ENCODE data around the gene OTOGL. TPM values are rescaled to one million over a fixed set of nuclear protein-coding genes. Genes with fewer than 3 reads are reported as not detected.
A peak's percentile ranks its signal among the peaks of the same experiment; 100 is the strongest.

The OTOGL gene
- polyA plus RNA-seq, 1 of the 3 experiments (the other 2 are of a cell fraction): 0.61 TPM

DNA sequence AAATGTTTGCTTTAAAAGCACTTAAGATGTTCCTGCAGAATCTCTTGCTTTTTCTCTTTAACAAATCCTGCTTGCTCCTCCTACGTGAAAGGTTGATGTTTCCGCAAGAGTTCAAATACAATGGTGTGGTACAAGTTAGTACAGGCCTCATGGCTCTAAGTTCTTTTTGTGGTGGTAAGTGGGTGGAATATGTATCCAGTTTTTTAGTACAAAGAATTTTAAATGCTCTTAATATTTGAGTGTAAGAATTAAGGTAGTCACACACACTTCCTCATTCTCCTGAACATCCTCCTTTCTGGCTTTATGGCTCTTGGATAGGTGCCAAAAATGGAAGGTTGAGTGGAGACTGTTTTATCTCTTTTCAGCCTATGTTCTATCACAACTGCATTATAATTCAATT lies 1.8 kb downstream of the OTOGL start:
- no peaks in the 10 kb centered on the region; the same call in 1 of the 2 replicates for H3K79me2 ChIP-seq (ENCODE audit: insufficient read depth)
- no peaks in the 10 kb centered on the region for H3K9me2 ChIP-seq
- DNase-seq: no peak
- H3K4me2 ChIP-seq: peak overlapping the region; percentile 34; the same call in 1 of the 2 replicates
- H3K27me3 ChIP-seq (ENCODE audit: insufficient read depth): no peaks in the 10 kb centered on the region
- H3K27ac ChIP-seq (ENCODE audit: low read depth in 2 of 2, low read length in 1 of 2): peak overlapping the region in 1 of 2 experiments; percentile 56; a peak in 2 of 4 replicates
- no peak overlapping the region for H3K4me3 ChIP-seq (ENCODE audit: low read depth in 2 of 2, low read length in 1 of 2)
- CTCF ChIA-PET: no interaction called here
- TF ChIP-seq POLR2AphosphoS5 (IDR thresholded peaks at IDR 0.05; ENCODE audit: low read depth, low read length): no peak
- 0 out of 2 replicates have a peak, but pooled peaks have one; percentile 14 for TF ChIP-seq ELF1 (IDR thresholded peaks at IDR 0.05)
- no peak for TF ChIP-seq SIN3A (IDR thresholded peaks at IDR 0.05; ENCODE audit: borderline replicate concordance, low read depth, low read length)
- no peak for TF ChIP-seq RCOR1 (IDR thresholded peaks at IDR 0.05; ENCODE audit: low read length)
- no peak for TF ChIP-seq EZH2phosphoT487 (IDR thresholded peaks at IDR 0.05; ENCODE audit: borderline replicate concordance, low read depth)
- no peak for TF ChIP-seq TAF1 (IDR thresholded peaks at IDR 0.05; ENCODE audit: borderline replicate concordance, low read depth, low read length)
- no peak for TF ChIP-seq RAD21 (IDR thresholded peaks at IDR 0.05; ENCODE audit: low read length)
- TF ChIP-seq MXI1 (IDR thresholded peaks at IDR 0.05; ENCODE audit: low read depth, low read length): no peak
- no peak for TF ChIP-seq REST (IDR thresholded peaks at IDR 0.05; ENCODE audit: low read depth, low read length)
- TF ChIP-seq, protein P1, sequence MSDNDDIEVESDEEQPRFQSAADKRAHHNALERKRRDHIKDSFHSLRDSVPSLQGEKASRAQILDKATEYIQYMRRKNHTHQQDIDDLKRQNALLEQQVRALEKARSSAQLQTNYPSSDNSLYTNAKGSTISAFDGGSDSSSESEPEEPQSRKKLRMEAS (IDR thresholded peaks at IDR 0.05; ENCODE audit: low read depth): no peak
- no peak for TF ChIP-seq CHD2 (IDR thresholded peaks at IDR 0.05; ENCODE audit: low read length, partially characterized antibody)
- peak; percentile 61 for TF ChIP-seq NFIC (IDR thresholded peaks at IDR 0.05; ENCODE audit: borderline replicate concordance)
- no peak for TF ChIP-seq RXRA (IDR thresholded peaks at IDR 0.05; ENCODE audit: borderline replicate concordance, low read depth)
- H3K4me1 ChIP-seq (ENCODE audit: control insufficient read depth in 1 of 2, insufficient read depth in 2 of 2, low read depth in 1 of 2, low read length in 1 of 2): peaks cover 0 to 10% of the 10 kb centered on the region in 2 experiments; a peak in 2 of 4 replicates
- POLR2A ChIA-PET: no interaction called here
- H3K9me3 ChIP-seq: no peaks in the 10 kb centered on the region
- WGBS (ENCODE audit: low lambda C conversion rate): 80% methylated on average over 2 of the region's 2 CpGs
- peak overlapping the region; percentile 79; the same call in 1 of the 2 replicates for H2AFZ ChIP-seq (ENCODE audit: low read depth)
- H4K20me1 ChIP-seq (ENCODE audit: insufficient read depth): no peaks in the 10 kb centered on the region
- H3K9ac ChIP-seq: 0 out of 2 replicates have a peak overlapping the region, but pooled peaks have one; percentile 4
- H3F3A ChIP-seq (replicated peaks; ENCODE audit: insufficient read depth): peaks cover 7% of the 10 kb centered on the region
- no peaks in the 10 kb centered on the region for H3K36me3 ChIP-seq (replicated peaks in 1 of 2; ENCODE audit: control insufficient read depth in 1 of 2, insufficient read depth in 2 of 2, low read length in 1 of 2)

GRCh38 chr12:80107221-80107620 lies 7.9 kb downstream of the OTOGL start:
- Histone ChIP-seq H3K36me3 (replicated peaks in 1 of 2; ENCODE audit: control insufficient read depth in 1 of 2, insufficient read depth in 2 of 2, low read length in 1 of 2) (no peaks in the 10 kb centered on the region), H3K9me3 (no peaks in the 10 kb centered on the region), H3K27ac (ENCODE audit: low read depth in 2 of 2, low read length in 1 of 2) (peak overlapping the region in 1 of 2 experiments; percentile 54; a peak in 1 of 4 replicates), H3K79me2 (ENCODE audit: insufficient read depth) (no peaks in the 10 kb centered on the region), H3K9ac (no peak overlapping the region), H3F3A (replicated peaks; ENCODE audit: insufficient read depth) (peaks cover 12% of the 10 kb centered on the region), H4K20me1 (ENCODE audit: insufficient read depth) (no peaks in the 10 kb centered on the region), H3K4me3 (ENCODE audit: low read depth in 2 of 2, low read length in 1 of 2) (no peak overlapping the region; a peak in 1 of 4 replicates), H3K27me3 (ENCODE audit: insufficient read depth) (no peaks in the 10 kb centered on the region), H3K4me1 (ENCODE audit: control insufficient read depth in 1 of 2, insufficient read depth in 2 of 2, low read depth in 1 of 2, low read length in 1 of 2) (no peaks in the 10 kb centered on the region), H3K4me2 (0 out of 2 replicates have a peak overlapping the region, but pooled peaks have one; percentile 1), H3K9me2 (no peaks in the 10 kb centered on the region), H2AFZ (ENCODE audit: low read depth) (peak overlapping the region; percentile 63)
- DNase-seq: no peak
- 38% methylated on average over 5 of the region's 5 CpGs for WGBS (ENCODE audit: low lambda C conversion rate)
- ChIA-PET CTCF (no interaction called here), POLR2A (no interaction called here)
- TF ChIP-seq, protein P2, sequence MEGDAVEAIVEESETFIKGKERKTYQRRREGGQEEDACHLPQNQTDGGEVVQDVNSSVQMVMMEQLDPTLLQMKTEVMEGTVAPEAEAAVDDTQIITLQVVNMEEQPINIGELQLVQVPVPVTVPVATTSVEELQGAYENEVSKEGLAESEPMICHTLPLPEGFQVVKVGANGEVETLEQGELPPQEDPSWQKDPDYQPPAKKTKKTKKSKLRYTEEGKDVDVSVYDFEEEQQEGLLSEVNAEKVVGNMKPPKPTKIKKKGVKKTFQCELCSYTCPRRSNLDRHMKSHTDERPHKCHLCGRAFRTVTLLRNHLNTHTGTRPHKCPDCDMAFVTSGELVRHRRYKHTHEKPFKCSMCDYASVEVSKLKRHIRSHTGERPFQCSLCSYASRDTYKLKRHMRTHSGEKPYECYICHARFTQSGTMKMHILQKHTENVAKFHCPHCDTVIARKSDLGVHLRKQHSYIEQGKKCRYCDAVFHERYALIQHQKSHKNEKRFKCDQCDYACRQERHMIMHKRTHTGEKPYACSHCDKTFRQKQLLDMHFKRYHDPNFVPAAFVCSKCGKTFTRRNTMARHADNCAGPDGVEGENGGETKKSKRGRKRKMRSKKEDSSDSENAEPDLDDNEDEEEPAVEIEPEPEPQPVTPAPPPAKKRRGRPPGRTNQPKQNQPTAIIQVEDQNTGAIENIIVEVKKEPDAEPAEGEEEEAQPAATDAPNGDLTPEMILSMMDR (IDR thresholded peaks at IDR 0.05): no peak
- TF ChIP-seq GABPA (IDR thresholded peaks at IDR 0.05; ENCODE audit: low read depth) (no peak), YY1 (IDR thresholded peaks at IDR 0.05; ENCODE audit: low read depth) (no peak), EP300 (IDR thresholded peaks at IDR 0.05; ENCODE audit: borderline replicate concordance in 1 of 2, low read depth in 1 of 2, low read length in 1 of 2) (0 out of 4 replicates have a peak, but pooled peaks of 1 of the 2 experiments have one; percentile 44), TAF1 (IDR thresholded peaks at IDR 0.05; ENCODE audit: borderline replicate concordance, low read depth, low read length) (no peak), NFIC (IDR thresholded peaks at IDR 0.05; ENCODE audit: borderline replicate concordance) (no peak; the same call in 1 of the 2 replicates), JUND (IDR thresholded peaks at IDR 0.05) (peak; percentile 49; the same call in 1 of the 2 replicates)
- TF ChIP-seq, protein P3, sequence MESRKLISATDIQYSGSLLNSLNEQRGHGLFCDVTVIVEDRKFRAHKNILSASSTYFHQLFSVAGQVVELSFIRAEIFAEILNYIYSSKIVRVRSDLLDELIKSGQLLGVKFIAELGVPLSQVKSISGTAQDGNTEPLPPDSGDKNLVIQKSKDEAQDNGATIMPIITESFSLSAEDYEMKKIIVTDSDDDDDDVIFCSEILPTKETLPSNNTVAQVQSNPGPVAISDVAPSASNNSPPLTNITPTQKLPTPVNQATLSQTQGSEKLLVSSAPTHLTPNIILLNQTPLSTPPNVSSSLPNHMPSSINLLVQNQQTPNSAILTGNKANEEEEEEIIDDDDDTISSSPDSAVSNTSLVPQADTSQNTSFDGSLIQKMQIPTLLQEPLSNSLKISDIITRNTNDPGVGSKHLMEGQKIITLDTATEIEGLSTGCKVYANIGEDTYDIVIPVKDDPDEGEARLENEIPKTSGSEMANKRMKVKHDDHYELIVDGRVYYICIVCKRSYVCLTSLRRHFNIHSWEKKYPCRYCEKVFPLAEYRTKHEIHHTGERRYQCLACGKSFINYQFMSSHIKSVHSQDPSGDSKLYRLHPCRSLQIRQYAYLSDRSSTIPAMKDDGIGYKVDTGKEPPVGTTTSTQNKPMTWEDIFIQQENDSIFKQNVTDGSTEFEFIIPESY (IDR thresholded peaks at IDR 0.05; ENCODE audit: borderline replicate concordance, low read depth): no peak
